Endometrium (tissue), 2 donors: ENCODE measurements around the gene ZNF358.
"Not testable (repeated sequence)": the region's sequence is repeated elsewhere in the genome, so short reads cannot be mapped to it uniquely, and the experiment has no call there.

Source experiments
- FAIRE-seq: peaks from 2 replicates; lab custom pipeline; 2012; peaks lifted over from hg19 to GRCh38; lab: Jason Lieb, UNC
- donor health status: control.
- donor health status: control.

Gene ZNF358

GRCh38 chr19:7535998-7536695, 20.2 kb downstream of the ZNF358 start:
- no peak for FAIRE-seq

- FAIRE-seq, result not testable (repeated sequence)
Measured at GRCh38 chr19:7538990-7539389, 23.1 kb downstream of the ZNF358 start.

DNA sequence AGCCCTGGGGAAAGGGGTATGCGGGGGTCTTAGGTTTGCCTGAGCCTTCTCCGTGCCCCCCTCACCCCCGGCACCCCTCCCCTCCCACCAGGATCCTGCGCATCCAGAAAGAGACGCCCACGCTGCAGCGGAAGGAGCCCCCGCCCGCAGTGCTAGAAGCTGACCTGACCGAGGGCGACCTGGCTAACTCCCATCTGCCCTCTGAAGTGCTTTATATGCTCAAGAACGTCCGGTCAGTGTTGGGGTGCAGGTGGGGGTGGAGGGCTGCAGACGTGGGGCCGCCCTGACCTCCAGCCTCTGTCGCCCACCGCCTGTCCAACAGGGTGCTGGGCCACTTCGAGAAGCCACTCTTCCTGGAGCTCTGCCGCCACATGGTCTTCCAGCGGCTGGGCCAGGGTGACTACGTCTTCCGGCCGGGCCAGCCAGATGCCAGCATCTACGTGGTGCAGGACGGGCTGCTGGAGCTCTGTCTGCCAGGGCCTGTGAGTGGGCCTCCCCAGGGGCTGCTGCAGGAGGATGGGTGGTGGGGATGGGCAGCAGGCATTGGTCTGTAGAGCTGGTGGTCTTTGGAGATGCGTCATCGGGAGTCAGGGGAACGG, 24.0 kb downstream of the ZNF358 start:
- FAIRE-seq, result no peak

- FAIRE-seq, result no peak
Measured at GRCh38 chr19:7540761-7541474, 25.0 kb downstream of the ZNF358 start.

GRCh38 chr19:7541475-7541824, 25.5 kb downstream of the ZNF358 start:
- FAIRE-seq, result no peak

GRCh38 chr19:7541828-7542443, 26.0 kb downstream of the ZNF358 start:
- no peak for FAIRE-seq

DNA sequence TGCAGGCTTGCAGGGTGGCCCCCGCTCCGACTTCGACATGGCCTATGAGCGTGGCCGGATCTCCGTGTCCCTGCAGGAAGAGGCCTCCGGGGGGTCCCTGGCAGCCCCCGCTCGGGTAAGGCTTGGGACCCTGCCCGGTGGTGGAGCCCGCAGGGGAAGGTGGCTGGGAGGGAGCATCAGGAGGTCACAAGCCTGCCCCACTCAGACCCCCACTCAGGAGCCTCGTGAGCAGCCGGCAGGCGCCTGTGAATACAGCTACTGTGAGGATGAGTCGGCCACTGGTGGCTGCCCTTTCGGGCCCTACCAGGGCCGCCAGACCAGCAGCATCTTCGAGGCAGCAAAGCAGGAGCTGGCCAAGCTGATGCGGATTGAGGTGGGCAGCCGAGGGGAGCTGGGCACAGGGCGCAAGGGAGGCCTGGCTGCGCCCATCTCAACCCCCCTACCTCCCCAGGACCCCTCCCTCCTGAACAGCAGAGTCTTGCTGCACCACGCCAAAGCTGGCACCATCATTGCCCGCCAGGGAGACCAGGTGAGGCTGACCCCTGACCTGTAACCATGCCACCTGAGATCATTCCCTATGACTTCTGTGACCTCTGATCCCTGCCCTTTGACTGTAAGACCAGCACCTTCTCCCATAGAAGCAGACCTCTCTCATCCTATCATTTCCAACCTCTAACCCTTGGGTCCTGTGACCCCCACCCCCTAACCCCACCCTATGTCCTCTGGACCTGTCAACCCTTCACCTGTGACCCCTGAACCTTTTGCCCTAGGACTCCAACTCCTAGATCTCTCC, 26.8 kb downstream of the ZNF358 start:
- no peak for FAIRE-seq

- FAIRE-seq, result no peak
Measured at GRCh38 chr19:7544626-7545025, 28.7 kb downstream of the ZNF358 start.

DNA sequence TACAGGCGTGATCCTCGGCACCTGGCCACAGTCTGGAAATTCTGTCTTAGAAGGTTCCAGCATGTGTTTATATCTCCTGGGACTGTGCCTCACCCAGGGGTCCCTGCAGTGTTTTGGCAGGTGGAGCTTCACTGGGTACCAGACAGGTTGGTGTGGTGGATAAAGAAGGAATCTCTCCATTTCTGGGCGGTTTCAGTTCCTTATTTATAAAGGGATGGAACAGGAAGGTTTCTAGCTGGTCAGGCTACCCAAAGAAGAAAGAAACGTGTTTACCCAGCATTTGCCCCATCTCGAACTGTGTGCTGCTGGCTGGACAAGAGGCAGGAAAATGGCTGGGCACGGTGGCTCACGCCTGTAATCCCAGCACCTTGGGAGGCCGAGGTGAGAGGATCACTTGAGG, 29.4 kb downstream of the ZNF358 start:
- FAIRE-seq, result no peak

GRCh38 chr19:7545904-7546303, 30.0 kb downstream of the ZNF358 start:
- no peak for FAIRE-seq

GRCh38 chr19:7547159-7547558, 31.3 kb downstream of the ZNF358 start:
- FAIRE-seq, result no peak

- FAIRE-seq, result no peak
Measured at GRCh38 chr19:7549429-7550148, 33.7 kb downstream of the ZNF358 start.

- FAIRE-seq, result no peak
Measured at GRCh38 chr19:7550169-7550770, 34.4 kb downstream of the ZNF358 start.

GRCh38 chr19:7550987-7551761, 35.3 kb downstream of the ZNF358 start:
- no peak for FAIRE-seq

GRCh38 chr19:7552781-7553180, 36.9 kb downstream of the ZNF358 start:
- FAIRE-seq, result no peak

- FAIRE-seq, result no peak
Measured at GRCh38 chr19:7554565-7554964, 38.7 kb downstream of the ZNF358 start.

- FAIRE-seq, result no peak
Measured at GRCh38 chr19:7554990-7555864, 39.3 kb downstream of the ZNF358 start.

- no peak for FAIRE-seq
Measured at GRCh38 chr19:7556696-7557315, 40.9 kb downstream of the ZNF358 start.

DNA sequence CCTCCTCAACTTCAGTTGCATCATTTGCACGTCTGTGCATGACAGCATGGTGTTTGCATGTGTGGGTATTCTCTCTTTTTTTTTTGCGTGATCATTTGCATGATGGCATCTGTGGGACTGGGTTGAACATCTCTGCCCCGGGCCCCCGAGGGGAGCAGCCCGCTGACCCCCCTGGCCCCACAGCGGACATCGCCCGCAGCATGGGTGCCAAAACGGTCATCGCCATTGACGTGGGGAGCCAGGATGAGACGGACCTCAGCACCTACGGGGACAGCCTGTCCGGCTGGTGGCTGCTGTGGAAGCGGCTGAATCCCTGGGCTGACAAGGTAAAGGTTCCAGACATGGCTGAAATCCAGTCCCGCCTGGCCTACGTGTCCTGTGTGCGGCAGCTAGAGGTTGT, 42.8 kb downstream of the ZNF358 start:
- FAIRE-seq, result no peak
